HG03175 (cell line): ENCODE results near the gene MCCC1.
A peak's percentile ranks its signal among the peaks of the same experiment; 100 is the strongest.

Experiments used
- ATAC-seq: cut with Tn5 transposase; IDR thresholded peaks from one replicate; pipeline ENCODE4 v1.9.1; 2021; ENCODE audit warnings: mild to moderate bottlenecking, moderate library complexity; ENCODE audit not compliant: unreplicated experiment

Gene MCCC1

GRCh38 chr3:183058351-183058750 is 40.9 kb downstream of the MCCC1 start:
- ATAC-seq: no peak

GRCh38 chr3:183050706-183051105 is 48.6 kb downstream of the MCCC1 start:
- no peak for ATAC-seq

- no peak for ATAC-seq
Measured at GRCh38 chr3:183046883-183047282, 52.4 kb downstream of the MCCC1 start.

GRCh38 chr3:183044547-183045229 is 54.6 kb downstream of the MCCC1 start:
- peak; percentile 99 for ATAC-seq

- ATAC-seq: peak; percentile 25
Measured at GRCh38 chr3:183038757-183039156, 60.5 kb downstream of the MCCC1 start.

- peak; percentile 77 for ATAC-seq
Measured at GRCh38 chr3:183038221-183038620, 61.1 kb downstream of the MCCC1 start.

- no peak for ATAC-seq
Measured at GRCh38 chr3:183033746-183034145, 65.5 kb downstream of the MCCC1 start.

GRCh38 chr3:183032880-183033555 is 66.3 kb downstream of the MCCC1 start:
- no peak for ATAC-seq

- no peak for ATAC-seq
Measured at GRCh38 chr3:183031826-183032225, 67.5 kb downstream of the MCCC1 start.

GRCh38 chr3:183028416-183028815 is 70.9 kb downstream of the MCCC1 start:
- no peak for ATAC-seq

GRCh38 chr3:183027276-183027675 is 72.0 kb downstream of the MCCC1 start:
- ATAC-seq: no peak

- no peak for ATAC-seq
Measured at GRCh38 chr3:183022936-183023516, 76.3 kb downstream of the MCCC1 start.

- no peak for ATAC-seq
Measured at GRCh38 chr3:183018421-183019192, 80.7 kb downstream of the MCCC1 start.

GRCh38 chr3:183015185-183015584 is 84.1 kb downstream of the MCCC1 start:
- no peak for ATAC-seq

GRCh38 chr3:183013856-183014255 is 85.4 kb downstream of the MCCC1 start:
- ATAC-seq: no peak

GRCh38 chr3:183013074-183013473 is 86.2 kb downstream of the MCCC1 start:
- no peak for ATAC-seq

- ATAC-seq: no peak
Measured at GRCh38 chr3:183008800-183009199, 90.5 kb downstream of the MCCC1 start.

GRCh38 chr3:183008303-183008702 is 91.0 kb downstream of the MCCC1 start:
- ATAC-seq: no peak

GRCh38 chr3:183006396-183007002 is 92.8 kb downstream of the MCCC1 start:
- no peak for ATAC-seq

- no peak for ATAC-seq
Measured at GRCh38 chr3:182999767-183000166, 99.5 kb downstream of the MCCC1 start.
